Endothelial cell of umbilical vein (primary cell): ENCODE data around the gene LHCGR.

Source experiments
- CTCF ChIP-seq, 2 donors: IDR thresholded peaks; 1 replicate in 1 of 2; 2 replicates in 1 of 2; pipeline ENCODE4 v1.5.1; 2011; ENCODE audit warnings: low read length in 2 of 2, mild to moderate bottlenecking in 2 of 2, moderate library complexity in 2 of 2, control low read depth in 1 of 2, inconsistent platforms in 1 of 2, low read depth in 1 of 2; ENCODE audit not compliant: insufficient read depth in 1 of 2; ENCODE audit errors: extremely low read depth in 1 of 2
- EZH2 ChIP-seq: IDR thresholded peaks from 2 replicates; pipeline ENCODE4 v1.6.1; 2012; ENCODE audit warnings: borderline replicate concordance, low read depth, mild to moderate bottlenecking, moderate library complexity, low read length, inconsistent platforms; ENCODE audit not compliant: severe bottlenecking
- FOS ChIP-seq: IDR thresholded peaks from 2 replicates; pipeline ENCODE4 v1.6.1; 2011; ENCODE audit warnings: mild to moderate bottlenecking, low read length, moderate library complexity, borderline replicate concordance; ENCODE audit not compliant: insufficient read depth
- GATA2 ChIP-seq: IDR thresholded peaks from 2 replicates; pipeline ENCODE4 v1.7.0; 2011; ENCODE audit warnings: low read depth, mild to moderate bottlenecking, moderate library complexity, mixed read lengths, low read length; ENCODE audit not compliant: insufficient read length, insufficient read depth
- JUN ChIP-seq: IDR thresholded peaks from 2 replicates; pipeline ENCODE4 v1.6.1; 2011; ENCODE audit warnings: borderline replicate concordance, low read depth; ENCODE audit not compliant: insufficient read length, insufficient read depth
- MYC ChIP-seq: IDR thresholded peaks from one replicate; pipeline ENCODE4 v1.6.1; 2011; ENCODE audit warnings: mild to moderate bottlenecking, low read depth, low read length
- POLR2A ChIP-seq: IDR thresholded peaks from 2 replicates; pipeline ENCODE4 v1.6.1; 2012; ENCODE audit warnings: low read depth, mild to moderate bottlenecking, control low read depth, low read length
- POLR2AphosphoS5 ChIP-seq: IDR thresholded peaks from 2 replicates; pipeline ENCODE4 v1.6.1; 2012; ENCODE audit warnings: low read depth, mild to moderate bottlenecking, control low read depth, low read length, moderate library complexity; ENCODE audit not compliant: insufficient read depth
- TF ChIP-seq, protein P1 (sequence below): IDR thresholded peaks from 2 replicates; pipeline ENCODE4 v1.6.1; 2011; ENCODE audit not compliant: insufficient read depth, insufficient read length

DNA sequence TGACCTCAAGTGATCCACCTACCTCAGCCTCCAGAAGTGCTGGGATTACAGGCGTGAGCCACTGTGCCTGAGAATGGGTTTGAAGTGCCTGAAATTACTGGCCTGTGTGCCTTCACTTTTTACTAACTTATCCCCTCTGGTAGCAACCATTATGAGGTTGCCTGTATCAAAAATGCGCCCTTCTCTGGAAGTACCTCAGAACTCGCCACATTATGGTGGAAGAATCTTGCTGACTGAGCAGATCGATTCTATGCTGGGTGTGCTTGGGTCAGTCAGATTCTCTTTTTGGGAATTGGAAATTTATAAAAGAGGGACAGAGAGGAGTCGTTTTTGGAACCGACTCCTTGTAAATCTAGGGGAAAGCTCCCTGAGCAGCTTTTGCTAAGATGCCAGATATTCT, 8.2 kb downstream of the LHCGR start:
- TF ChIP-seq CTCF (IDR thresholded peaks at IDR 0.05; ENCODE audit: extremely low read depth in 1 of 2, insufficient read depth in 1 of 2, low read depth in 1 of 2, low read length in 2 of 2) (no peak), JUN (no peak), POLR2A (no peak), FOS (no peak), POLR2AphosphoS5 (no peak), EZH2 (no peak), MYC (no peak), GATA2 (no peak)
- TF ChIP-seq, protein P1, sequence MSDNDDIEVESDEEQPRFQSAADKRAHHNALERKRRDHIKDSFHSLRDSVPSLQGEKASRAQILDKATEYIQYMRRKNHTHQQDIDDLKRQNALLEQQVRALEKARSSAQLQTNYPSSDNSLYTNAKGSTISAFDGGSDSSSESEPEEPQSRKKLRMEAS, result no peak
